Measurements from ENCODE around the gene TMEM184B.

The TMEM184B gene

GRCh38 chr22:38226853-38227649 lies 45.8 kb downstream of the TMEM184B start:
- DNase-seq (ENCODE audit: low read depth), result no peak

- DNase-seq (ENCODE audit: low read depth), result no peak
These were observed 49.4 kb downstream of the TMEM184B start for GRCh38 chr22:38223289-38223960.

GRCh38 chr22:38222797-38223119 lies 50.1 kb downstream of the TMEM184B start:
- no peak for DNase-seq (ENCODE audit: low read depth)

- DNase-seq (ENCODE audit: low read depth), result no peak
These were observed 50.7 kb downstream of the TMEM184B start for GRCh38 chr22:38221908-38222796.

- no peak for DNase-seq (ENCODE audit: low read depth)
These were observed 51.4 kb downstream of the TMEM184B start for GRCh38 chr22:38221407-38221806.

- no peak for DNase-seq (ENCODE audit: low read depth)
These were observed 52.0 kb downstream of the TMEM184B start for GRCh38 chr22:38220653-38221386.

- no peak for DNase-seq (ENCODE audit: low read depth)
These were observed 52.6 kb downstream of the TMEM184B start for GRCh38 chr22:38220163-38220562.

- DNase-seq (ENCODE audit: low read depth), result no peak
These were observed 53.2 kb downstream of the TMEM184B start for GRCh38 chr22:38219632-38220031.

- no peak for DNase-seq (ENCODE audit: low read depth)
These were observed 53.9 kb downstream of the TMEM184B start for GRCh38 chr22:38218661-38219622.

GRCh38 chr22:38215156-38216038 lies 57.4 kb downstream of the TMEM184B start:
- DNase-seq (ENCODE audit: low read depth), result no peak

GRCh38 chr22:38214302-38215056 lies 58.3 kb downstream of the TMEM184B start:
- peak; percentile 59 for DNase-seq (ENCODE audit: low read depth)

- no peak for DNase-seq (ENCODE audit: low read depth)
These were observed 58.9 kb downstream of the TMEM184B start for GRCh38 chr22:38213990-38214301.

- DNase-seq (ENCODE audit: low read depth), result no peak
These were observed 59.4 kb downstream of the TMEM184B start for GRCh38 chr22:38213319-38213989.

GRCh38 chr22:38212442-38212841 lies 60.4 kb downstream of the TMEM184B start:
- DNase-seq (ENCODE audit: low read depth), result no peak

GRCh38 chr22:38211556-38211955 lies 61.3 kb downstream of the TMEM184B start:
- DNase-seq (ENCODE audit: low read depth), result no peak

GRCh38 chr22:38208551-38208968 lies 64.2 kb downstream of the TMEM184B start:
- no peak for DNase-seq (ENCODE audit: low read depth)

- DNase-seq (ENCODE audit: low read depth), result no peak
These were observed 64.8 kb downstream of the TMEM184B start for GRCh38 chr22:38207898-38208432.
